HG02678 (cell line): ENCODE measurements around the gene SMIM34.
"Not testable (repeated sequence)": the region's sequence is repeated elsewhere in the genome, so short reads cannot be mapped to it uniquely, and the experiment has no call there.

Source experiments
- ATAC-seq: cut with Tn5 transposase; IDR thresholded peaks from one replicate; pipeline ENCODE4 v1.9.1; 2021; ENCODE audit warnings: mild to moderate bottlenecking, moderate library complexity; ENCODE audit not compliant: unreplicated experiment

The SMIM34 gene

DNA sequence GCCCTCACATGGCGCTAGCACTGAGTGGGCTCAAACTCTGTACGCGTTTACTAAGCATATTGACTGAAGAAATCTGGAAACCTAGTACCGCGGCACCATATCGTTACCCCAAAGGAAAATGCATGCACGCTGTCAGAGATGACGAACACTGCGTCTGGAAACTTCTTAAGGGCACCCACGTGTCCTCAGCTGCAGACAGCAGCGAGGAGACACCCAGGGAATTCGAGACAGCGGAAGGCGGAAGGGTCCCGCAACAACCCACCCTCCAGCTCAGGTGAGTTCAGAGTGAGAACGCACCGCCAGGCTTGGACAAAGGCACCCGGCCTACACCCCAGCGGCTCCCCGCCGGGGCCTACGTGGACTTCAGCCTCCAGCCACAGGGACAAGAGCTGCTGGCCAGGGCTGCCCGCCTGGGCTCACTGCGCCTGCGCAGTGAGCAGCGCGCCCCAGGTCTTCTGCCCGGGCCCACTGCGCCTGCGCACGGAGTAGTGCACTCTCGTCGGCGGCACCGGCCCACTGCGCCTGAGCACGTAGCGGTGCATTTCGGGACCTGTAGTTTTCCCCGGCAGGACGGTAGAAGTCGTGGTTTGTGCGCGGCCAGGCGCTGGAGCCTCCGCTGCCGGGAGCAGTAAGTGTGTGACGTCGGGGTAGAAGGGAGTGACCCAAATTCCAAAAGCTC lies 48.7 kb downstream of the SMIM34 start, which contains the start of gene SMIM11:
Gene SMIM11 (plus strand): TSS at position 568 of the 679 bp plus-strand sequence. CDS start 3,998 bp downstream, outside the sequence.
- ATAC-seq: peak; percentile 96

DNA sequence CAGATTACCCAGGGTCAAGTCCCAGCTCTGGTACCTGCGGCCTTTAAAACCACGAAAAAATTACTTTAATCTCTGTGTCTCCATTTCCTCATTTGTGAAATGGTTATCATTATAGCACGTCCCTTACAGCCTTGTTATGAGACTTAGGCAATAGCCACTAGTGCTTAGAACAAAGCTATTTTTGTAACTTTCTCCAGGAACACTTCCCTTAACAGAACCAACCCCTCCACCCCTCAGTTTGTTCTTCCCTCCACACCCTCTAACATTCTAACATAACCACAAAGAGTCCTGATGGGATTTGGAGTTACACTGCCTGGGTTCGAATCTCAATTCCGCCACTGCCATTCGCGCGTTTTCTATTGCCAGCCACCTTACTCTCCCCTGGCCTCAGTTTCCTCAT lies 49.3 kb downstream of the SMIM34 start:
- not testable (repeated sequence) for ATAC-seq

DNA sequence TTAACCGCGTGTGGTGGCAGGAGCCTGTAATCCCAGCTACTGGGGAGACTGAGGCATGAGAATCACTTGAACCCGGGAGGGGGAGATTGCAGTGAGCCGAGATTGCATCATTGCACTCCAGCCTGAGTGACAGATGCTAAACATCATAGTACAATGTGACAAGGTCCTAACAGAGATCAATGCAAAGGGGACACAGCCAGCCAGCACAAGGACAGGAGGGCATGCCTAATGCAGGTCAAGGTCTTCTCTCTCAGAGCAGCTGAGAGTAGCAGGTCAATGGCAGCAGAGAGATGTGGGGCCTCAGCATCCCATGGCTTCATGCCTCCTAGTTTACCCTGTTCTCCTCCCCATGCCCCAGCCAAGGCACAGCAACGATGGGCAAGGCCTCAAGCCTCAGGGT lies 51.4 kb downstream of the SMIM34 start:
- ATAC-seq: no peak

DNA sequence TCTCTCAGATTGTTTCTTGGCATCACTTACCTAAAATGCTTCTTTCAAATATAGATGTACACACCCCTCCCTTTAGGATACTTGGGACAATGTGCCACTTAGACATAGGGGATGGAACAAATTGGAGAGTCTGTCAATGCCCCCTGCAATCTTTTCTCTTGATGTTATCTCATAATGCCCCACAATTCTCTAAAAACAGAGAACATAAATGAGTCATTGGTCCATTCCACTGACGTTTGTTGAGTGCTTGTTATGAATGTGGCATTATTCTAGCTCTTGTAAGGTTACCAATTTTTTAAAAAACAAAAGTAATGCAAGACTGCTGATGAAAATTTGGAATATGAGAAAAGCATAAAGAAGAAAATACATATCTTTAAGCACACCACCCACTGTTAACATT lies 54.0 kb downstream of the SMIM34 start:
- no peak for ATAC-seq
